Stomach (tissue), 4 donors: Measurements from ENCODE around the gene RFTN1.

ENCODE experiments used
- EP300 ChIP-seq: sonication (generic); formaldehyde crosslinking; IDR thresholded peaks from one replicate; pipeline ENCODE4 v1.6.1; 2017; ENCODE audit warnings: antibody characterized with exemption
- TF ChIP-seq, protein P1 (sequence below), 7 experiments: fragments of 450-650 bp in 4 of 7; fragments of 200-600 bp in 3 of 7; sonication (generic) in 3 of 7; IDR thresholded peaks; one replicate each; pipeline ENCODE4 v1.5.1; 2016 to 2019; ENCODE audit warnings: antibody characterized with exemption in 7 of 7, control low read depth in 2 of 7, mild to moderate bottlenecking in 1 of 7

DNA sequence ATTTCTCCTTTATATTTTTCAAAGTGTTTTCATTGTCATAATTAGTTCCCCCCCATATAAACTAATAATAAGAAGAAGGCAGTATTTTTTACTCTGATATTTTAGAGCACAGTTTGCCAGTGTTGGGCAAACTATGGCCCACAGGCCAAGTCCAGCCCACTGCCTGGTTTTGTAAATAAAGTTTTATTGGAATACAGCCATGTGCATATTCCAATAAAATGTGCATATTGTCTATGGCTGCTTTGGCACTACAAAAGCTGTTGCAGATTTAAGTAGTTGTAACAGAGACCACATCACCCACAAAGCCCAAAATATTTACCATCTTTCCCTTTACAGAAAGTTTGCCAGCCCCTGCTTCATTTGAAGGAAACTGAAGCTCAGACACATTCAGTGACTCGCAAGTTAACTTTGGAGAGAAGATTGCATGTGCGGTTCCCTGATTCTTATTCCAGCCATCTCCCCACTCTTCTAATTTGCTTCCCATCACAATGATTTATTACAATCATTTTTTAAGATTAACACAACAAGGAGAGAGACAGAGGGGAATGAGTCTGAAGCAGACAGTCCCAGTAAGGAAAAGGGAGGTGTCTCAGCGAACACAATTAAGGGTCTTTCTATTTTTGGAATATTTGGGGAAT is 48.9 kb downstream of the RFTN1 start:
- no peak for TF ChIP-seq EP300
- TF ChIP-seq, protein P1, sequence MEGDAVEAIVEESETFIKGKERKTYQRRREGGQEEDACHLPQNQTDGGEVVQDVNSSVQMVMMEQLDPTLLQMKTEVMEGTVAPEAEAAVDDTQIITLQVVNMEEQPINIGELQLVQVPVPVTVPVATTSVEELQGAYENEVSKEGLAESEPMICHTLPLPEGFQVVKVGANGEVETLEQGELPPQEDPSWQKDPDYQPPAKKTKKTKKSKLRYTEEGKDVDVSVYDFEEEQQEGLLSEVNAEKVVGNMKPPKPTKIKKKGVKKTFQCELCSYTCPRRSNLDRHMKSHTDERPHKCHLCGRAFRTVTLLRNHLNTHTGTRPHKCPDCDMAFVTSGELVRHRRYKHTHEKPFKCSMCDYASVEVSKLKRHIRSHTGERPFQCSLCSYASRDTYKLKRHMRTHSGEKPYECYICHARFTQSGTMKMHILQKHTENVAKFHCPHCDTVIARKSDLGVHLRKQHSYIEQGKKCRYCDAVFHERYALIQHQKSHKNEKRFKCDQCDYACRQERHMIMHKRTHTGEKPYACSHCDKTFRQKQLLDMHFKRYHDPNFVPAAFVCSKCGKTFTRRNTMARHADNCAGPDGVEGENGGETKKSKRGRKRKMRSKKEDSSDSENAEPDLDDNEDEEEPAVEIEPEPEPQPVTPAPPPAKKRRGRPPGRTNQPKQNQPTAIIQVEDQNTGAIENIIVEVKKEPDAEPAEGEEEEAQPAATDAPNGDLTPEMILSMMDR (IDR thresholded peaks at IDR 0.05) = no peak
